ENCODE data around the gene KDM1A.

Gene KDM1A

GRCh38 chr1:22970096-22970495 is 49.2 kb upstream of the KDM1A start:
- Histone ChIP-seq H3K4me1 (ENCODE audit: control insufficient read depth, insufficient read depth, low read length) (0 out of 2 replicates have a peak, but pooled peaks cover 3% of the 10 kb centered on the region), H3K36me3 (ENCODE audit: control insufficient read depth in 2 of 2, insufficient read depth in 1 of 2, low read length in 2 of 2) (no peaks in the 10 kb centered on the region), H3K27ac (ENCODE audit: extremely low read depth, low read depth, low read length) (no peak overlapping the region), H3K4me3 (ENCODE audit: low read depth, low read length) (no peak overlapping the region), H3K9me3 (ENCODE audit: control insufficient read depth, insufficient read depth, low read depth, low read length) (no peaks in the 10 kb centered on the region)
- TF ChIP-seq ZNF146 (tag by site-specific recombination; IDR thresholded peaks at IDR 0.05) (peak; percentile 72), RBAK (tag by site-specific recombination; IDR thresholded peaks at IDR 0.05) (no peak)
- CTCF ChIA-PET, result no interaction called here
- POLR2A ChIA-PET, result no interaction called here

DNA sequence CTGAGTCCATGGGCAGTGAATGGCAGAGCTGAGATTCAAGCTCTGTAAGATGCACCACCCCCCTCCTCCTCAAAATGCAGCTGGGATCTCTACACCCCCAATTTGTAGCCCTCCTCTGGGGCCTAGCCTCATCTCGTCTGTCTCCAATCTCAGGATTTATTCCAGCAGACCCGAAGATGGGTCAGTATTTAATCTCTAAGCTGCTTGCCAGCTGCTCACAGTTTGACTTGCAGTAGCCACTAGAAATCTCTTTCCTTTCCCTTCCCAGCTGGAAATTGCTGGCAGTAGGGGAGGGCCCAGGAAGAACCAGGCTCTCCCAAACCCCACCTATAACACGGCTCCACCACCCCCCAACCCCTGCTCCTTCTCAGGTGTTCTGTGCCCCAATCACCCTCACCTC is 48.1 kb upstream of the KDM1A start:
- ChIA-PET CTCF (interaction anchor here (0.8 to 5.7 kb wide), 4 partner anchors 11 to 575 kb away, joined by 3 to 52 read pairs (median 3); no protein-coding TSS in a partner anchor), POLR2A (no interaction called here)
- no peaks in the 10 kb centered on the region for H3K9me3 ChIP-seq (ENCODE audit: control insufficient read depth, insufficient read depth, low read depth, low read length)

DNA sequence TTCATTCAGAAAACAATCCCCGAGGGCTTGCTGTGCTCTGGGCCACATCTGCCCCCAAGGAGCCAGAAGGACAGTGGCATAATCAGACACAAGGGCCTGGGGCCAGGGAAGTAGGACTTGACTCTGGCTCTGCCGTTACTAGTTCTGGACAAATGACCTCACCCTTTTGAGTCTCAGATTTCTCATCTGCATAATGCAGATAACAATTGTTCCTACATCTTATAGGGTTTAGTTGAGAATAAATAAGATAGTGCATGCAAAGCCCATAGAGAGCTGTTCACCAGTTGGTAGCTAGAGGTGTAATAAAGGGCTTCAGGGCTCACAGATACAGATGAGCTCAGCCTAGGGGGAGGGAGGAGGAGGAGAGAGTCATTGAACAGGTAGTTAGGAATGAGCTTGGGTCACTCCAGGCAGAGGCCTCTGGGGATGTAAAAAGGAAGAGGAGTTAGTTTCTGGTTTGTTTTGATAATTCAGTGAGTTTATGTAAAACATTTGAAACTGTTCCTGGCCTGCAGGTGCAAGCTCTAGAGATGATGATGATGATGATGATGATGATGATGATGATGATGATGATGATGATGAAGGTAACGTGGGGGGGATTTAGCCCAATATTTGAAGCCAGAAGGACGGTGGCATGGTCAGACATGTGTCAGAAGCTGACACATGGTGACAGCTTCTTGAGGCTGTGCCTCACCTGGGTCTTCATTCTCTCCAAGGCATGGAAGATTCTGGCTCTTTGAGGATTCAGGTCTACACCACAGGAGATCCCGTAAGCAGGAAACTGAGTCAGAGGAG is 47.5 kb upstream of the KDM1A start:
- ChIA-PET POLR2A (interaction anchor here (0.6 kb wide), 1 partner anchor 373 kb away, joined by 3 read pairs; the partner anchor contains the start of gene HNRNPR), CTCF (interaction anchor here (0.7 to 5.7 kb wide), 8 partner anchors 7 to 575 kb away, joined by 3 to 52 read pairs (median 3); no protein-coding TSS in a partner anchor)
- Histone ChIP-seq H3K27ac (ENCODE audit: extremely low read depth, low read depth, low read length) (no peak overlapping the region), H3K9me3 (ENCODE audit: control insufficient read depth, insufficient read depth, low read depth, low read length) (no peaks in the 10 kb centered on the region), H3K36me3 (ENCODE audit: control insufficient read depth in 2 of 2, insufficient read depth in 1 of 2, low read length in 2 of 2) (no peaks in the 10 kb centered on the region), H3K4me3 (ENCODE audit: low read depth, low read length) (no peak overlapping the region), H3K4me1 (ENCODE audit: control insufficient read depth, insufficient read depth, low read length) (0 out of 2 replicates have a peak, but pooled peaks cover 3% of the 10 kb centered on the region)
- TF ChIP-seq SETDB1 (IDR thresholded peaks at IDR 0.05; ENCODE audit: insufficient read length, low read length) (peak; percentile 12), ZSCAN30 (tag by site-specific recombination; IDR thresholded peaks at IDR 0.05) (no peak), ZNF146 (tag by site-specific recombination; IDR thresholded peaks at IDR 0.05) (no peak), ZNF223 (tag by site-specific recombination; IDR thresholded peaks at IDR 0.05) (no peak), KLF10 (tag by site-specific recombination; IDR thresholded peaks at IDR 0.05) (no peak), ZBTB20 (tag by site-specific recombination; IDR thresholded peaks at IDR 0.05) (no peak), ZNF513 (tag by site-specific recombination; IDR thresholded peaks at IDR 0.05) (peak; percentile 97), ZBTB1 (tag by site-specific recombination; IDR thresholded peaks at IDR 0.05) (no peak), ZBTB8A (tag by site-specific recombination; IDR thresholded peaks at IDR 0.05) (no peak), OSR2 (tag by site-specific recombination; IDR thresholded peaks at IDR 0.05) (0 out of 2 replicates have a peak, but pooled peaks have one; percentile 34), SCRT2 (tag by site-specific recombination; IDR thresholded peaks at IDR 0.05) (peak; percentile 32; the same call in 1 of the 2 replicates), ZNF558 (tag by site-specific recombination; IDR thresholded peaks at IDR 0.05) (no peak), TRIM28 (IDR thresholded peaks at IDR 0.05; ENCODE audit: borderline replicate concordance, low read length) (peak; percentile 94), PATZ1 (tag by site-specific recombination; IDR thresholded peaks at IDR 0.05) (peak; percentile 36; the same call in 1 of the 2 replicates), ZNF366 (tag by site-specific recombination; conservative IDR thresholded peaks at IDR 0.05) (0 out of 2 replicates have a peak, but pooled peaks have one; percentile 25), KLF1 (tag by site-specific recombination; IDR thresholded peaks at IDR 0.05) (no peak), MEIS1 (CRISPR knock-in tag; IDR thresholded peaks at IDR 0.05; ENCODE audit: borderline replicate concordance) (no peak), ZNF658 (tag by site-specific recombination; IDR thresholded peaks at IDR 0.05) (no peak), ZNF473 (tag by site-specific recombination; IDR thresholded peaks at IDR 0.05) (no peak), ZNF600 (tag by site-specific recombination; IDR thresholded peaks at IDR 0.05) (peak; percentile 89), ZNF10 (tag by site-specific recombination; IDR thresholded peaks at IDR 0.05) (no peak)

More for the DNA sequence above, 48.1 kb upstream of the KDM1A start:
- H3K4me1 ChIP-seq (ENCODE audit: control insufficient read depth, insufficient read depth, low read length), result 0 out of 2 replicates have a peak, but pooled peaks cover 3% of the 10 kb centered on the region
- TF ChIP-seq GLI4 (tag by site-specific recombination; IDR thresholded peaks at IDR 0.05), result no peak
- no peak overlapping the region for H3K27ac ChIP-seq (ENCODE audit: extremely low read depth, low read depth, low read length)
- H3K36me3 ChIP-seq (ENCODE audit: control insufficient read depth in 2 of 2, insufficient read depth in 1 of 2, low read length in 2 of 2), result no peaks in the 10 kb centered on the region
- no peak overlapping the region for H3K4me3 ChIP-seq (ENCODE audit: low read depth, low read length)

Data from HEK293 (cell line).